Measurements from ENCODE around the gene RPL18.

DNA sequence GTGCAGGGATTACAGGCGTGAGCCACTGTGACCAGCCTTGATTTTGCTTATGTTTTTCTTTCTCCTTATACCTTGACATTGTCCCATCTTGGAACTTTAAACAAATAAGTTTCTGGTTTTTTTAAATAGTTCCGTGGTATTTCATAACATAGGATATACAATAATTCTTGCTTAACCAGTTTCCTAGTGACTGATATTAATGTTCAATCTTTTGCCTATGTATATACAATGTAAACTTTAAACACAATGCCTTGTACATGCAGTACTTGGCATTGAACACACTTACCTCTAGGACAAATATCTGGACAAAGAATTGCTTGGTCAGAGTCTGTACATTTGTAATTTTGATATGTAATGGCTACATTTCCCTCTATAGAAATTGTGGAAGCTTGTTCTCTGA, 36.8 kb downstream of the RPL18 start:
- TF ChIP-seq, protein P1, sequence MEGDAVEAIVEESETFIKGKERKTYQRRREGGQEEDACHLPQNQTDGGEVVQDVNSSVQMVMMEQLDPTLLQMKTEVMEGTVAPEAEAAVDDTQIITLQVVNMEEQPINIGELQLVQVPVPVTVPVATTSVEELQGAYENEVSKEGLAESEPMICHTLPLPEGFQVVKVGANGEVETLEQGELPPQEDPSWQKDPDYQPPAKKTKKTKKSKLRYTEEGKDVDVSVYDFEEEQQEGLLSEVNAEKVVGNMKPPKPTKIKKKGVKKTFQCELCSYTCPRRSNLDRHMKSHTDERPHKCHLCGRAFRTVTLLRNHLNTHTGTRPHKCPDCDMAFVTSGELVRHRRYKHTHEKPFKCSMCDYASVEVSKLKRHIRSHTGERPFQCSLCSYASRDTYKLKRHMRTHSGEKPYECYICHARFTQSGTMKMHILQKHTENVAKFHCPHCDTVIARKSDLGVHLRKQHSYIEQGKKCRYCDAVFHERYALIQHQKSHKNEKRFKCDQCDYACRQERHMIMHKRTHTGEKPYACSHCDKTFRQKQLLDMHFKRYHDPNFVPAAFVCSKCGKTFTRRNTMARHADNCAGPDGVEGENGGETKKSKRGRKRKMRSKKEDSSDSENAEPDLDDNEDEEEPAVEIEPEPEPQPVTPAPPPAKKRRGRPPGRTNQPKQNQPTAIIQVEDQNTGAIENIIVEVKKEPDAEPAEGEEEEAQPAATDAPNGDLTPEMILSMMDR (conservative IDR thresholded peaks at IDR 0.05; ENCODE audit: low read depth, low read length), result no peak
- no peak for TF ChIP-seq EZH2 (IDR thresholded peaks at IDR 0.05; ENCODE audit: borderline replicate concordance, low read depth, low read length, poor library complexity, severe bottlenecking)
